Renal cortical epithelial cell (primary cell): ENCODE data around the gene FAM163A. TPM values are rescaled to one million over a fixed set of nuclear protein-coding genes. Genes with fewer than 3 reads are reported as not detected.

Experiments used
- DNase-seq: peaks from one replicate; pipeline ENCODE4 v3.0.0-alpha.2; 2011; ENCODE audit warnings: low read depth
- total RNA-seq: library from RNA; depleted of rRNA; stranded (reverse); fragments of >200 nt; gene quantifications from 2 replicates; pipeline ENCODE4 v1.2.3, GENCODE V29; 2014

FAM163A gene
- total RNA-seq, 1 donor from 2014 or later = not detected

GRCh38 chr1:179750630-179751029 lies 7.5 kb downstream of the FAM163A start:
- DNase-seq = no peak

- DNase-seq = no peak
Observed at GRCh38 chr1:179753061-179753460, 10.0 kb downstream of the FAM163A start.

GRCh38 chr1:179754041-179754624 lies 11.0 kb downstream of the FAM163A start:
- DNase-seq = peak; percentile 5

- DNase-seq = no peak
Observed at GRCh38 chr1:179757933-179758332, 14.8 kb downstream of the FAM163A start.

- no peak for DNase-seq
Observed at GRCh38 chr1:179760521-179760920, 17.4 kb downstream of the FAM163A start.

- DNase-seq = no peak
Observed at GRCh38 chr1:179761296-179761695, 18.2 kb downstream of the FAM163A start.

- DNase-seq = no peak
Observed at GRCh38 chr1:179761846-179762640, 19.0 kb downstream of the FAM163A start.

GRCh38 chr1:179767177-179767581 lies 24.1 kb downstream of the FAM163A start:
- DNase-seq = no peak

GRCh38 chr1:179767996-179768395 lies 24.9 kb downstream of the FAM163A start:
- no peak for DNase-seq

GRCh38 chr1:179770887-179771502 lies 27.9 kb downstream of the FAM163A start:
- no peak for DNase-seq

- DNase-seq = no peak
Observed at GRCh38 chr1:179773264-179773663, 30.2 kb downstream of the FAM163A start.

GRCh38 chr1:179774000-179774399 lies 30.9 kb downstream of the FAM163A start:
- DNase-seq = no peak

GRCh38 chr1:179774566-179774965 lies 31.5 kb downstream of the FAM163A start:
- DNase-seq = no peak

- DNase-seq = no peak
Observed at GRCh38 chr1:179775009-179775408, 31.9 kb downstream of the FAM163A start.

GRCh38 chr1:179776831-179777230 lies 33.7 kb downstream of the FAM163A start:
- DNase-seq = no peak

GRCh38 chr1:179777731-179778130 lies 34.6 kb downstream of the FAM163A start:
- no peak for DNase-seq

GRCh38 chr1:179779645-179780272 lies 36.7 kb downstream of the FAM163A start:
- no peak for DNase-seq

GRCh38 chr1:179781962-179782361 lies 38.9 kb downstream of the FAM163A start:
- no peak for DNase-seq

GRCh38 chr1:179785031-179785431 lies 41.9 kb downstream of the FAM163A start:
- DNase-seq = peak; percentile 43

- DNase-seq = no peak
Observed at GRCh38 chr1:179785728-179786127, 42.6 kb downstream of the FAM163A start.

- no peak for DNase-seq
Observed at GRCh38 chr1:179786815-179787685, 44.0 kb downstream of the FAM163A start.

- DNase-seq = no peak
Observed at GRCh38 chr1:179788259-179788658, 45.2 kb downstream of the FAM163A start.
